H9 (cell line): ENCODE results near the gene SLC39A1. TPM values are rescaled to one million over a fixed set of nuclear protein-coding genes. Genes with fewer than 3 reads are reported as not detected.

ENCODE experiments used
- DNase-seq: peaks from one replicate; pipeline ENCODE4 v3.0.0-alpha.2; 2017
- H2AFZ ChIP-seq: one replicate; pipeline ENCODE4 v1.6.1; 2013; ENCODE audit warnings: mild to moderate bottlenecking, low read length, control low read depth, moderate library complexity
- H2AK5ac ChIP-seq: 2 replicates; pipeline ENCODE4 v1.6.1; 2013; ENCODE audit warnings: low read length, control low read depth, mixed read lengths; ENCODE audit not compliant: insufficient read length
- H2BK120ac ChIP-seq: one replicate; pipeline ENCODE4 v1.6.1; 2013; ENCODE audit warnings: low read depth, mild to moderate bottlenecking, low read length, control low read depth, inconsistent platforms; ENCODE audit not compliant: poor library complexity, severe bottlenecking
- H2BK12ac ChIP-seq: 2 replicates; pipeline ENCODE4 v1.6.1; 2013; ENCODE audit warnings: low read length, control low read depth, mixed read lengths, low read depth; ENCODE audit not compliant: insufficient read length
- H2BK15ac ChIP-seq: 2 replicates; pipeline ENCODE4 v1.6.1; 2013; ENCODE audit warnings: low read depth, low read length, control low read depth
- H2BK20ac ChIP-seq: one replicate; pipeline ENCODE4 v1.6.1; 2013; ENCODE audit warnings: low read depth, mild to moderate bottlenecking, low read length, control low read depth, inconsistent platforms; ENCODE audit not compliant: poor library complexity, severe bottlenecking
- H2BK5ac ChIP-seq: 2 replicates; pipeline ENCODE4 v1.6.1; 2013; ENCODE audit warnings: low read length, control low read depth, mixed read lengths; ENCODE audit not compliant: insufficient read length
- H3K14ac ChIP-seq: 2 replicates; pipeline ENCODE4 v1.6.1; 2013; ENCODE audit warnings: low read length, control low read depth; ENCODE audit not compliant: insufficient read depth
- H3K18ac ChIP-seq: 2 replicates; pipeline ENCODE4 v1.6.1; 2013; ENCODE audit warnings: low read depth, mild to moderate bottlenecking, mixed read lengths, low read length, control low read depth; ENCODE audit not compliant: insufficient read length
- H3K23ac ChIP-seq: 2 replicates; pipeline ENCODE4 v1.6.1; 2013; ENCODE audit warnings: low read length, control low read depth, mixed read lengths, low read depth; ENCODE audit not compliant: insufficient read length
- H3K23me2 ChIP-seq: 2 replicates; pipeline ENCODE4 v1.6.1; 2013; ENCODE audit warnings: low read depth, mild to moderate bottlenecking, mixed read lengths, low read length, control low read depth; ENCODE audit not compliant: insufficient read length, poor library complexity, severe bottlenecking
- H3K27ac ChIP-seq: 2 replicates; pipeline ENCODE4 v1.5.1; 2013; ENCODE audit warnings: low read length, control low read depth, mixed read lengths, low read depth; ENCODE audit not compliant: insufficient read length
- H3K27me3 ChIP-seq: 2 replicates; pipeline ENCODE4 v1.6.1; 2013; ENCODE audit warnings: low read length, control low read depth, inconsistent platforms; ENCODE audit not compliant: insufficient read depth
- H3K4ac ChIP-seq: 2 replicates; pipeline ENCODE4 v1.6.1; 2013; ENCODE audit warnings: low read depth, mild to moderate bottlenecking, control low read depth, inconsistent platforms, low read length, moderate library complexity
- H3K4me1 ChIP-seq: 2 replicates; pipeline ENCODE4 v1.6.1; 2013; ENCODE audit warnings: low read length, control low read depth, inconsistent platforms; ENCODE audit not compliant: insufficient read depth
- H3K4me2 ChIP-seq: 2 replicates; pipeline ENCODE4 v1.6.1; 2013; ENCODE audit warnings: low read length, control low read depth, mixed read lengths; ENCODE audit not compliant: insufficient read length, insufficient read depth
- H3K56ac ChIP-seq: 2 replicates; pipeline ENCODE4 v1.6.1; 2013; ENCODE audit warnings: low read depth, mild to moderate bottlenecking, mixed read lengths, low read length, control low read depth; ENCODE audit not compliant: insufficient read length
- H3K79me1 ChIP-seq: 2 replicates; pipeline ENCODE4 v1.6.1; 2013; ENCODE audit warnings: low read depth, mild to moderate bottlenecking, moderate library complexity, low read length, control low read depth, inconsistent platforms; ENCODE audit not compliant: insufficient read depth, poor library complexity, severe bottlenecking
- H3K79me2 ChIP-seq: 2 replicates; pipeline ENCODE4 v1.6.1; 2013; ENCODE audit warnings: low read length, control low read depth, inconsistent platforms; ENCODE audit not compliant: insufficient read depth
- H3K9ac ChIP-seq: 2 replicates; pipeline ENCODE4 v1.6.1; 2013; ENCODE audit warnings: low read length, control low read depth, mixed read lengths; ENCODE audit not compliant: insufficient read length; ENCODE audit errors: extremely low read depth
- H3K9me3 ChIP-seq: one replicate; pipeline ENCODE4 v1.6.1; 2013; ENCODE audit warnings: low read depth, low read length, inconsistent platforms; ENCODE audit not compliant: control insufficient read depth
- H3T11ph ChIP-seq: one replicate; pipeline ENCODE4 v1.6.1; 2013; ENCODE audit warnings: mild to moderate bottlenecking, low read length, control low read depth, inconsistent platforms
- H4K20me1 ChIP-seq: one replicate; pipeline ENCODE4 v1.6.1; 2013; ENCODE audit not compliant: control insufficient read depth, insufficient read length, insufficient read depth
- H4K5ac ChIP-seq: 2 replicates; pipeline ENCODE4 v1.6.1; 2013; ENCODE audit warnings: low read depth, mild to moderate bottlenecking, mixed read lengths, low read length, control low read depth; ENCODE audit not compliant: insufficient read length
- H4K8ac ChIP-seq: replicated peaks from 2 replicates; pipeline ENCODE4 v1.6.1; 2013; ENCODE audit warnings: low read length, control low read depth, mixed read lengths, low read depth; ENCODE audit not compliant: insufficient read length
- H4K91ac ChIP-seq: 2 replicates; pipeline ENCODE4 v1.6.1; 2013; ENCODE audit warnings: low read depth, mild to moderate bottlenecking, moderate library complexity, mixed read lengths, low read length, control low read depth; ENCODE audit not compliant: insufficient read length
- H3K27ac Mint-ChIP-seq, 3 experiments: 2 replicates in 2 of 3; 3 replicates in 1 of 3; pipeline ENCODE4 v1.8.0; 2020 to 2021; ENCODE audit warnings: mixed read lengths in 3 of 3, mild to moderate bottlenecking in 1 of 3, moderate library complexity in 1 of 3
- H3K27me3 Mint-ChIP-seq: 2 replicates; pipeline ENCODE4 v1.8.0; 2021; ENCODE audit warnings: low read depth, mild to moderate bottlenecking, moderate library complexity, mixed read lengths
- H3K36me3 Mint-ChIP-seq, 3 experiments: 2 replicates in 2 of 3; 3 replicates in 1 of 3; pipeline ENCODE4 v1.8.0; 2020 to 2021; ENCODE audit warnings: low read depth in 3 of 3, mixed read lengths in 3 of 3; ENCODE audit not compliant: insufficient read depth in 1 of 3
- H3K4me1 Mint-ChIP-seq, 2 experiments: 2 replicates each; pipeline ENCODE4 v1.8.0; 2020; ENCODE audit warnings: mixed read lengths in 2 of 2
- H3K4me3 Mint-ChIP-seq, 2 experiments: 2 replicates in 1 of 2; 3 replicates in 1 of 2; pipeline ENCODE4 v1.8.0; 2020 to 2021; ENCODE audit warnings: mild to moderate bottlenecking in 2 of 2, mixed read lengths in 2 of 2, moderate library complexity in 1 of 2
- H3K9me3 Mint-ChIP-seq, 2 experiments: 2 replicates in 1 of 2; 3 replicates in 1 of 2; pipeline ENCODE4 v1.8.0; 2020; ENCODE audit warnings: mild to moderate bottlenecking in 2 of 2, mixed read lengths in 2 of 2, moderate library complexity in 1 of 2
- WGBS: extraction: QIAGEN DNeasy Blood & Tissue Kit; methylation state at CpG from one replicate; pipeline ENCODE4 v1.1.7; 2013; ENCODE audit warnings: missing lambda C conversion rate, low lambda C conversion rate, mixed read lengths; ENCODE audit not compliant: insufficient read length; ENCODE audit errors: extremely low coverage; 5-methylcytosine and 5-hydroxymethylcytosine counted together
- total RNA-seq: library from RNA; stranded (reverse); gene quantifications from 2 replicates; pipeline ENCODE4 v1.2.1, GENCODE V29; 2021
- TF ChIP-seq, protein P1 (sequence below): fragments of 200-600 bp; sonication (generic); conservative IDR thresholded peaks from 3 replicates; pipeline ENCODE4 v1.8.0; 2021; ENCODE audit warnings: antibody characterized with exemption, mild to moderate bottlenecking

Gene SLC39A1
- total RNA-seq, 1 experiment from 2014 or later = 161 TPM

DNA sequence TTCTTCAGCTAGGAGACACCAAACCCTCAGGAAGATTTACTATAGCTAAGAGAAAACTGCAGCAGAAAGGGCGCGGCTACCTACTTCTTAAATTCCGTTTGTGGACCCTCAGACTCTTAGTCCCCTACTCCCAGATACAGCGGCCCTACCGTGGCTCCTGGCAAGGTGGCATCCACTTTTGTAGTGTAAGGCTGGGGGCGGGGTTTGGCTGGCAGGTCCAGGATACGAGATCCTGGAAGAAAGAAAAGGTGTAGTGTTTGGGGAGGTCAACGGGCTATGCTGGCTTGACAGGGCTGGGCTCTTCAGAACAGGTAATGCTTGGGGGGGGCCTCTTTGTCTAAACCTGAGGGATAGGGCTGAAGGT lies 4.6 kb upstream of the SLC39A1 start:
- TF ChIP-seq, protein P1, sequence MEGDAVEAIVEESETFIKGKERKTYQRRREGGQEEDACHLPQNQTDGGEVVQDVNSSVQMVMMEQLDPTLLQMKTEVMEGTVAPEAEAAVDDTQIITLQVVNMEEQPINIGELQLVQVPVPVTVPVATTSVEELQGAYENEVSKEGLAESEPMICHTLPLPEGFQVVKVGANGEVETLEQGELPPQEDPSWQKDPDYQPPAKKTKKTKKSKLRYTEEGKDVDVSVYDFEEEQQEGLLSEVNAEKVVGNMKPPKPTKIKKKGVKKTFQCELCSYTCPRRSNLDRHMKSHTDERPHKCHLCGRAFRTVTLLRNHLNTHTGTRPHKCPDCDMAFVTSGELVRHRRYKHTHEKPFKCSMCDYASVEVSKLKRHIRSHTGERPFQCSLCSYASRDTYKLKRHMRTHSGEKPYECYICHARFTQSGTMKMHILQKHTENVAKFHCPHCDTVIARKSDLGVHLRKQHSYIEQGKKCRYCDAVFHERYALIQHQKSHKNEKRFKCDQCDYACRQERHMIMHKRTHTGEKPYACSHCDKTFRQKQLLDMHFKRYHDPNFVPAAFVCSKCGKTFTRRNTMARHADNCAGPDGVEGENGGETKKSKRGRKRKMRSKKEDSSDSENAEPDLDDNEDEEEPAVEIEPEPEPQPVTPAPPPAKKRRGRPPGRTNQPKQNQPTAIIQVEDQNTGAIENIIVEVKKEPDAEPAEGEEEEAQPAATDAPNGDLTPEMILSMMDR = no peak
- Histone ChIP-seq H3K56ac (no peak overlapping the region), H3K27me3 (no peaks in the 10 kb centered on the region), H4K8ac (no peak overlapping the region), H3K79me2 (peaks cover under 1% of the 10 kb centered on the region; the same call in 1 of the 2 replicates), H3T11ph (no peak overlapping the region), H2BK120ac (no peak overlapping the region), H3K27ac (peak overlapping the region; percentile 50), H2BK12ac (no peak overlapping the region), H4K91ac (no peak overlapping the region), H3K23me2 (peaks cover 14% of the 10 kb centered on the region), H2BK15ac (no peak overlapping the region), H2AFZ (no peak overlapping the region), H3K4me1 (no peaks in the 10 kb centered on the region), H3K79me1 (peaks cover under 1% of the 10 kb centered on the region), H2BK20ac (no peak overlapping the region), H4K20me1 (no peaks in the 10 kb centered on the region), H2BK5ac (no peak overlapping the region), H3K9me3 (no peaks in the 10 kb centered on the region), H3K23ac (no peak overlapping the region), H3K4ac (no peak overlapping the region), H3K18ac (peak overlapping the region; percentile 31), H3K14ac (peak overlapping the region; percentile 77; the same call in 1 of the 2 replicates), H4K5ac (peak overlapping the region; percentile 0), H3K9ac (peak overlapping the region; percentile 77), H2AK5ac (no peak overlapping the region), H3K4me2 (peak overlapping the region; percentile 81)
- Mint-ChIP-seq H3K27ac (peak overlapping the region; percentile 99 to 100 (median 99)), H3K4me3 (peak overlapping the region; percentile 87 to 96), H3K4me1 (peaks cover 31 to 39% of the 10 kb centered on the region in 2 experiments), H3K36me3 (peaks cover 9 to 21% (median 17%) of the 10 kb centered on the region in 3 experiments; a peak in 6 of 7 replicates), H3K9me3 (peaks cover 0 to 4% of the 10 kb centered on the region in 2 experiments; a peak in 2 of 5 replicates), H3K27me3 (no peaks in the 10 kb centered on the region)
- DNase-seq = peak; percentile 61
- no CpG with 5 or more reads among the region's 8 CpGs for WGBS
